GM19238 (cell line): Measurements from ENCODE around the gene GTF2IRD1.
"Not testable (repeated sequence)": the region's sequence is repeated elsewhere in the genome, so short reads cannot be mapped to it uniquely, and the experiment has no call there.

ENCODE experiments used
- DNase-seq: peaks from one replicate; pipeline ENCODE4 v3.0.0; 2011; ENCODE audit warnings: low spot score; ENCODE audit not compliant: insufficient read length

The GTF2IRD1 gene

GRCh38 chr7:74485611-74486010 is 31.9 kb downstream of the GTF2IRD1 start:
- DNase-seq = no peak

- DNase-seq = not testable (repeated sequence)
Observed at GRCh38 chr7:74488518-74489030, 34.9 kb downstream of the GTF2IRD1 start.

- no peak for DNase-seq
Observed at GRCh38 chr7:74489997-74490945, 36.6 kb downstream of the GTF2IRD1 start.

- not testable (repeated sequence) for DNase-seq
Observed at GRCh38 chr7:74491490-74491889, 37.8 kb downstream of the GTF2IRD1 start.

GRCh38 chr7:74493295-74493694 is 39.6 kb downstream of the GTF2IRD1 start:
- DNase-seq = no peak

GRCh38 chr7:74494076-74494548 is 40.4 kb downstream of the GTF2IRD1 start:
- DNase-seq = no peak

GRCh38 chr7:74495112-74496086 is 41.7 kb downstream of the GTF2IRD1 start:
- no peak for DNase-seq

GRCh38 chr7:74496272-74496671 is 42.6 kb downstream of the GTF2IRD1 start:
- no peak for DNase-seq

GRCh38 chr7:74496773-74497172 is 43.1 kb downstream of the GTF2IRD1 start:
- DNase-seq = not testable (repeated sequence)

- DNase-seq = no peak
Observed at GRCh38 chr7:74498354-74498753, 44.6 kb downstream of the GTF2IRD1 start.

- DNase-seq = no peak
Observed at GRCh38 chr7:74498996-74499834, 45.5 kb downstream of the GTF2IRD1 start.

GRCh38 chr7:74499835-74500388 is 46.2 kb downstream of the GTF2IRD1 start:
- DNase-seq = no peak

- no peak for DNase-seq
Observed at GRCh38 chr7:74501298-74501697, 47.6 kb downstream of the GTF2IRD1 start.

GRCh38 chr7:74502216-74502891 is 48.6 kb downstream of the GTF2IRD1 start:
- no peak for DNase-seq

- no peak for DNase-seq
Observed at GRCh38 chr7:74503061-74503460, 49.4 kb downstream of the GTF2IRD1 start.

- DNase-seq = no peak
Observed at GRCh38 chr7:74503943-74504342, 50.2 kb downstream of the GTF2IRD1 start.

- DNase-seq = no peak
Observed at GRCh38 chr7:74505471-74506324, 52.0 kb downstream of the GTF2IRD1 start.

GRCh38 chr7:74506325-74506724 is 52.6 kb downstream of the GTF2IRD1 start:
- DNase-seq = no peak
